ENCODE measurements around the gene EDDM3A. TPM values are rescaled to one million over a fixed set of nuclear protein-coding genes. Genes with fewer than 3 reads are reported as not detected.
"Not testable (repeated sequence)": the region's sequence is repeated elsewhere in the genome, so short reads cannot be mapped to it uniquely, and the experiment has no call there.

EDDM3A gene
- total RNA-seq: not detected

DNA sequence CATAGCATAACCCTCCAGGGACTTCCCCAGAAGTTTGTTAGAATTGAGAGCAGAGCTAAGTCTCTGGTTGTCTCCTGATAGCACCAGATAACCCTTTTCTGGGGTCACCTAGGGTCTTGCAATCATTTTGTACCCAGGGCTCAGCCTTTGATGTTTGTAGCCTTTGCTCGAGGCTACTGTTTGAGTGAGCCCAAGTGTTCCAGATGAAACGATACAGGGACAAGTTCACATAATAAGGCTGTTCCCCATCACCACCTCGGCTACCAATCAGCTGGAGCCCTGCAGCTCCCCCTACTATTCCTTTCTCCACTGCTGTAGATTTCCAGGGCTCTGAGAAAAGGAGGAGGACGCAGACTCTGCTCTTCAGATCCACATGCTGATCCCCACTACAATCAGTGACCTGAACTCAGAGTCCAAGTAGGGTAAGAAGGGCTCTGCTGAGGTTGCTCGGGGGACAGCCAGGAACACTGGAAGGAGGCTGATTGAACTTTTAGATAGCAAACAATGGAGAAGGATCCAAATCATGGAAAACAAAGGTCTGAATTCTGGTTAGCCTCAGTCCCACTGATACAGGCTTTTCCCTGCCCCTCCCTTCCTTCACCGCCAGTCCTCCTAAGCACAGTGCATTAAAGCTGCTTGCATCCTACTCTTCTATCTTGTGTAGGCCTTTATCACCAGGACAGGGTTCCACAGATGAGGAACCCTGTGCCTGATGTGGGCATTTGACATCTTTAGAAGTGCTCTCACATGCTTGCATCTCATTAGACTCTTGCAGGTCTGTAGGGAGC, at the start of gene EDDM3A:
EDDM3A (plus strand) TSS at position 317 of the 788 bp plus-strand sequence. CDS start 1,694 bp downstream, outside the sequence.
- Mint-ChIP-seq H3K9me3 (ENCODE audit: insufficient read depth) (no peaks in the 10 kb centered on the region), H3K36me3 (ENCODE audit: low read depth) (no peaks in the 10 kb centered on the region), H3K27me3 (ENCODE audit: low read depth) (peaks cover 9% of the 10 kb centered on the region), H3K27ac (no peak within 1 kb of the TSS), H3K4me3 (no peak within 1 kb of the TSS), H3K4me1 (ENCODE audit: low read depth) (no peaks in the 10 kb centered on the region)
- ATAC-seq (no peak), DNase-seq (no peak)
- ChIA-PET CTCF (interaction anchor here (0.6 to 1.5 kb wide), 3 partner anchors 26 to 225 kb away, joined by 3 to 5 read pairs (median 3); no protein-coding TSS in a partner anchor), POLR2A (no interaction called here)

DNA sequence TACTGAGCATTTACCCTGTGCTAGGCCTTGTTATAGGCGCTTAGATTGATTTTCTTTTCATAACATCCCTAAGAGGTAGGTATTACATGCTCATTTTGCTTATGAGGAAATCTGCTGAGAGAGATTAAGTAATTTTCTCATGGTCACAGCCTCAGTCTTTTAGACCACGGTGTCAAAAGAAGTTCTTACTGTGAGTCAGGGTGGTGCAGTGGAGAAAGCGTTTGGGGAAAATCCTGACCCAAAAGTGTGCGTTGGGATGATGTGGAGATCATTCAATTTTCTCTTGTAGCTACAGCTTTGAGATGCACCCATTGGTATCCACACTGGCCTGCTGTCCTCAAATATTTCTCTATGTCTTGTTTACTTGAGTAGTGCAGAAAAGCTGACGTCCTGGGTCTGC, 48.9 kb upstream of the EDDM3A start:
- no peak for ATAC-seq
- POLR2A ChIA-PET: no interaction called here
- H3K9me3 Mint-ChIP-seq (ENCODE audit: insufficient read depth): no peaks in the 10 kb centered on the region

DNA sequence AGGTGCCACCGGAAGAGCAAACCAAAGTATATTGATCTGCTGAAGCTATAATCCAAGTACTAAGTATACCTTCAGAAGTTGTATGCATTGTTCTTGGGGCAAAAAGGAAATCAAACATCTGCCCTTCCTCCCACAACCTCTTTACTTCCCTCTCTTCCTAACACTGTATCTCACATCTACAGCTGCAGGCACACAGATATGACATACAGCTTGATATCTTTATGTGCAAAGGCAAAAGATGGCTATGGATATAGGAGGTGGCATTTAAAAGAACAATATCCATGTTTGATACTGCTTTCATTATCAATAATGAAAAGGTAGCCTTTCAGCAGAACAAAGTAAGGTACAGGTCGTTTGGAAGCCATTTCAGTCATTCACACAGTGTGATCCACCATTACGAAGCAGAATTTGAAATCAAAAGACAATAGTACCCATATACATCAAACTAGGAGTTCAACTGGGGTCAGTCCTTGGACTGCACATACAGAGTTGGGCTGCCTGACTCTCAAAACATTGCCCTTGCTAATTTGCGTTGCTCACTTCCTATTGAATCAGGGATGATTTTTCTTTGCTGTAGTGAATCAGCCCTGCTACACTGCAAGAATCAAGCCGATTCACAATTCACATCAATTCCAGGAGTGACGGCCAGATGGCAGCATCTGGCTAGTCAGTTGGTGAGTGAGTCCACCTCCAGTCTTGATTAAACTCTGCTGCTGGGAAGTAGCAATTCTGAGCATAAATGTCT, 48.2 kb upstream of the EDDM3A start:
- ATAC-seq (peak; percentile 75), DNase-seq (peak; percentile 72)
- H3K36me3 Mint-ChIP-seq (ENCODE audit: low read depth): no peaks in the 10 kb centered on the region

More for the DNA sequence above, 48.9 kb upstream of the EDDM3A start:
- no peaks in the 10 kb centered on the region for H3K4me1 Mint-ChIP-seq (ENCODE audit: low read depth)
- H3K4me3 Mint-ChIP-seq: no peak overlapping the region
- no peak for DNase-seq
- H3K27me3 Mint-ChIP-seq (ENCODE audit: low read depth): peaks cover 8% of the 10 kb centered on the region
- CTCF ChIA-PET: interaction anchor here (0.7 to 4.4 kb wide), 17 partner anchors 13 to 275 kb away, joined by 3 to 56 read pairs (median 4); partner anchors contain the start of gene RNASE4
- no peak overlapping the region for H3K27ac Mint-ChIP-seq
- H3K36me3 Mint-ChIP-seq (ENCODE audit: low read depth): no peaks in the 10 kb centered on the region

DNA sequence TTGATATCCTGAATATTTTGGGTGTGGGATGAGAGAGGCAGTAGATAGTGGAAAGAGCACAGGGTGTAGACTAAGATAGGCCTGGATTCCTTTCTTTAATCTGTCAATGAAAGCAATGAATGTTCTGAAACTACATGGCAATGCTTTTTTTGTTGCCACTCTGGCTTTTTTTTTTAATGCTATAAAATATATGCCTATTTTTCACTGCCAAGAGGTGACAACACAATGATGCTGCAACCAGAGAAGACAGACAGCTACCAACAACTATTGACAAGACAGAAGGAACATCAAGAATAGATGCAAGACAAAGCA, 47.7 kb upstream of the EDDM3A start:
- no peak overlapping the region for H3K4me3 Mint-ChIP-seq
- CTCF ChIA-PET: interaction anchor here (0.6 to 4.4 kb wide), 9 partner anchors 19 to 273 kb away, joined by 3 to 56 read pairs (median 4); no protein-coding TSS in a partner anchor

More for the DNA sequence above, 48.2 kb upstream of the EDDM3A start:
- POLR2A ChIA-PET: no interaction called here
- CTCF ChIA-PET: interaction anchor here (0.6 to 4.4 kb wide), 21 partner anchors 13 to 274 kb away, joined by 3 to 56 read pairs (median 4); partner anchors contain the start of gene RNASE4
- peaks cover 8% of the 10 kb centered on the region for H3K27me3 Mint-ChIP-seq (ENCODE audit: low read depth)
- no peak overlapping the region for H3K27ac Mint-ChIP-seq
- H3K9me3 Mint-ChIP-seq (ENCODE audit: insufficient read depth): no peaks in the 10 kb centered on the region
- H3K4me1 Mint-ChIP-seq (ENCODE audit: low read depth): no peaks in the 10 kb centered on the region
- no peak overlapping the region for H3K4me3 Mint-ChIP-seq

GRCh38 chr14:20698934-20699333, 46.8 kb upstream of the EDDM3A start:
- no peak overlapping the region for H3K27ac Mint-ChIP-seq
- POLR2A ChIA-PET: no interaction called here
- CTCF ChIA-PET: interaction anchor here (1.0 to 4.4 kb wide), 8 partner anchors 18 to 272 kb away, joined by 3 to 56 read pairs (median 15); no protein-coding TSS in a partner anchor
- peaks cover 8% of the 10 kb centered on the region for H3K27me3 Mint-ChIP-seq (ENCODE audit: low read depth)
- no peaks in the 10 kb centered on the region for H3K4me1 Mint-ChIP-seq (ENCODE audit: low read depth)
- ATAC-seq (no peak), DNase-seq (no peak)
- no peaks in the 10 kb centered on the region for H3K9me3 Mint-ChIP-seq (ENCODE audit: insufficient read depth)
- no peak overlapping the region for H3K4me3 Mint-ChIP-seq
- H3K36me3 Mint-ChIP-seq (ENCODE audit: low read depth): no peaks in the 10 kb centered on the region

More for the DNA sequence above, 47.7 kb upstream of the EDDM3A start:
- Mint-ChIP-seq H3K27me3 (ENCODE audit: low read depth) (peaks cover 8% of the 10 kb centered on the region), H3K4me1 (ENCODE audit: low read depth) (no peaks in the 10 kb centered on the region), H3K36me3 (ENCODE audit: low read depth) (no peaks in the 10 kb centered on the region), H3K27ac (no peak overlapping the region), H3K9me3 (ENCODE audit: insufficient read depth) (no peaks in the 10 kb centered on the region)
- DNase-seq (no peak), ATAC-seq (no peak)
- POLR2A ChIA-PET: no interaction called here

DNA sequence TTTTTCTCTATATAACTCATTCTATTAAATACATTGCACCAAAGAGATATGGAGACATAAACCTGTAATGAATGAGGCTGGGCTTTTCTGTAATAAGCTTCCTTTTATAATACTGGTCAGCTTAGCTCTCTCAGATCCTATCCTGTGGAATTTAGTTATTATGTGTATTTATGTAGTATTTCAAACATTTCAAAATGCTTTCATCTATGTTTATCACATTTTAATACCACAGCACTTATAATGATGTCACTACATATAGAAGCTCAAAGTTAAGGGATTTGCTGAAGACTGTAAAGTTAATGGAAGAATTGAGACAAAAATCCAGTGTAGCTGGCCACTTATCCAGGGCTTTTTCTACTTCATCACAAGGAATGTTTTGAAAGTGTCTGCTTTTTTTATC, 45.8 kb upstream of the EDDM3A start:
- no peak overlapping the region for H3K4me3 Mint-ChIP-seq
- ATAC-seq: no peak
- H3K9me3 Mint-ChIP-seq (ENCODE audit: insufficient read depth): no peaks in the 10 kb centered on the region
- ChIA-PET CTCF (interaction anchor here (1.0 to 2.0 kb wide), 5 partner anchors 9 to 271 kb away, joined by 4 to 14 read pairs (median 12); no protein-coding TSS in a partner anchor), POLR2A (interaction anchor here (0.8 kb wide), 1 partner anchor 9 kb away, joined by 3 read pairs; no protein-coding TSS in a partner anchor)
- H3K36me3 Mint-ChIP-seq (ENCODE audit: low read depth): no peaks in the 10 kb centered on the region
- H3K27ac Mint-ChIP-seq: no peak overlapping the region
- peaks cover 8% of the 10 kb centered on the region for H3K27me3 Mint-ChIP-seq (ENCODE audit: low read depth)
- no peaks in the 10 kb centered on the region for H3K4me1 Mint-ChIP-seq (ENCODE audit: low read depth)
- DNase-seq: no peak

DNA sequence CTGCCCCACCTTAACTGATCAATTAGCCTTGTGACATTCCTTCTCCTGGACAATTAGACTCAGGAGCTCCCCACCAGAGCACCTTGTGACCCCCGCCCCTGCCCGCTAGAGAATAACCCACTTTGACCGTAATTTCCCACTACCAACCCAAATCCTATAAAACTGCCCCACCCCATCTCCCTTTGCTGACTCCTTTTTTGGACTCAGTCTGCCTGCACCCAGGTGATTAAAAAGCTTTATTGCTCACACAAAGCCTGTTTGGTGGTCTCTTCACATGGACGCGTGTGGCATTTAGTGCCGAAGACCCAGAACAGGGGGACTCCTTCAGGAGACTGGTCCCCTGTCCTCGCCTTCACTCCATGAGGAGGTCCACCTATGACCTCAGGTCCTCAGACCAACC, 44.7 kb upstream of the EDDM3A start:
- H3K27me3 Mint-ChIP-seq (ENCODE audit: low read depth); H3K27ac Mint-ChIP-seq; POLR2A ChIA-PET; ATAC-seq; H3K4me1 Mint-ChIP-seq (ENCODE audit: low read depth); H3K36me3 Mint-ChIP-seq (ENCODE audit: low read depth); DNase-seq; H3K9me3 Mint-ChIP-seq (ENCODE audit: insufficient read depth); H3K4me3 Mint-ChIP-seq: not testable (repeated sequence)
- CTCF ChIA-PET: interaction anchor here (1.8 to 2.0 kb wide), 4 partner anchors 10 to 270 kb away, joined by 10 to 14 read pairs (median 12); no protein-coding TSS in a partner anchor

- Mint-ChIP-seq H3K9me3 (ENCODE audit: insufficient read depth) (no peaks in the 10 kb centered on the region), H3K4me3 (no peak overlapping the region), H3K27ac (no peak overlapping the region), H3K4me1 (ENCODE audit: low read depth) (no peaks in the 10 kb centered on the region), H3K36me3 (ENCODE audit: low read depth) (no peaks in the 10 kb centered on the region), H3K27me3 (ENCODE audit: low read depth) (peaks cover 2% of the 10 kb centered on the region)
- POLR2A ChIA-PET: no interaction called here
- no peak for DNase-seq
- CTCF ChIA-PET: interaction anchor here (0.7 to 2.0 kb wide), 2 partner anchors 9 to 16 kb away, joined by 3 to 9 read pairs; no protein-coding TSS in a partner anchor
- no peak for ATAC-seq
Observed at GRCh38 chr14:20706657-20707355, 38.9 kb upstream of the EDDM3A start.

GRCh38 chr14:20707622-20708021, 38.1 kb upstream of the EDDM3A start:
- Mint-ChIP-seq H3K27me3 (ENCODE audit: low read depth) (peaks cover 3% of the 10 kb centered on the region), H3K36me3 (ENCODE audit: low read depth) (no peaks in the 10 kb centered on the region), H3K4me1 (ENCODE audit: low read depth) (no peaks in the 10 kb centered on the region), H3K9me3 (ENCODE audit: insufficient read depth) (no peaks in the 10 kb centered on the region), H3K4me3 (no peak overlapping the region), H3K27ac (no peak overlapping the region)
- DNase-seq (no peak), ATAC-seq (no peak)
- CTCF ChIA-PET: interaction anchor here (1.2 to 2.0 kb wide), 3 partner anchors 17 to 166 kb away, joined by 5 to 9 read pairs (median 7); no protein-coding TSS in a partner anchor
- POLR2A ChIA-PET: no interaction called here

GRCh38 chr14:20711261-20711660, 34.4 kb upstream of the EDDM3A start:
- ATAC-seq (no peak), DNase-seq (no peak)
- CTCF ChIA-PET: interaction anchor here (1.5 kb wide), 1 partner anchor 19 kb away, joined by 4 read pairs; no protein-coding TSS in a partner anchor
- peaks cover 11% of the 10 kb centered on the region for H3K27me3 Mint-ChIP-seq (ENCODE audit: low read depth)
- POLR2A ChIA-PET: no interaction called here
- H3K9me3 Mint-ChIP-seq (ENCODE audit: insufficient read depth): no peaks in the 10 kb centered on the region
- H3K27ac Mint-ChIP-seq: no peak overlapping the region
- H3K4me3 Mint-ChIP-seq: no peak overlapping the region
- no peaks in the 10 kb centered on the region for H3K4me1 Mint-ChIP-seq (ENCODE audit: low read depth)
- H3K36me3 Mint-ChIP-seq (ENCODE audit: low read depth): no peaks in the 10 kb centered on the region

- no peak overlapping the region for H3K27ac Mint-ChIP-seq
- ATAC-seq: no peak
- CTCF ChIA-PET: interaction anchor here (1.5 kb wide), 1 partner anchor 20 kb away, joined by 4 read pairs; no protein-coding TSS in a partner anchor
- H3K36me3 Mint-ChIP-seq (ENCODE audit: low read depth): no peaks in the 10 kb centered on the region
- DNase-seq: no peak
- H3K4me1 Mint-ChIP-seq (ENCODE audit: low read depth): no peaks in the 10 kb centered on the region
- no peaks in the 10 kb centered on the region for H3K9me3 Mint-ChIP-seq (ENCODE audit: insufficient read depth)
- H3K4me3 Mint-ChIP-seq: no peak overlapping the region
- POLR2A ChIA-PET: no interaction called here
- peaks cover 11% of the 10 kb centered on the region for H3K27me3 Mint-ChIP-seq (ENCODE audit: low read depth)
Observed at GRCh38 chr14:20711685-20712084, 34.0 kb upstream of the EDDM3A start.

Data from activated CD8-positive, alpha-beta T cell treated with anti-CD3 and anti-CD28 coated beads, Interleukin-2, amount 10 ng/mL, durations not matched to agents 7 days and 5 days (primary cell).